NCI-H2081 (cell line): ENCODE measurements around the gene RPL18A.

Source experiments
- DNase-seq, 2 experiments: peaks; one replicate each; lab custom pipeline; 2025; lab: John Stamatoyannopoulos, UW

RPL18A gene

GRCh38 chr19:17859533-17860330, at the start of gene RPL18A:
Gene RPL18A (plus strand): TSS chr19:17859910. CDS start chr19:17859957, 47 bp downstream.
- peak; percentile 98 to 99 for DNase-seq

GRCh38 chr19:17811103-17811502, 48.6 kb upstream of the RPL18A start:
- no peak for DNase-seq

GRCh38 chr19:17811681-17812080, 48.0 kb upstream of the RPL18A start:
- DNase-seq: no peak

GRCh38 chr19:17812099-17812498, 47.6 kb upstream of the RPL18A start:
- DNase-seq: no peak

GRCh38 chr19:17817668-17818363, 41.9 kb upstream of the RPL18A start:
- DNase-seq: no peak

- DNase-seq: no peak
Observed at GRCh38 chr19:17821190-17821589, 38.5 kb upstream of the RPL18A start, which contains the start of gene INSL3. Gene INSL3 (minus strand): TSS chr19:17821519. CDS start chr19:17821506, 13 bp downstream.

GRCh38 chr19:17824339-17824738, 35.4 kb upstream of the RPL18A start:
- no peak for DNase-seq

- no peak for DNase-seq
Observed at GRCh38 chr19:17826508-17827056, 33.1 kb upstream of the RPL18A start.

- peak; percentile 51 to 57 for DNase-seq
Observed at GRCh38 chr19:17829855-17830566, 29.7 kb upstream of the RPL18A start.

GRCh38 chr19:17830567-17831418, 28.9 kb upstream of the RPL18A start:
- DNase-seq: peak; percentile 29 to 74

GRCh38 chr19:17831419-17831888, 28.3 kb upstream of the RPL18A start:
- DNase-seq: no peak

- no peak for DNase-seq
Observed at GRCh38 chr19:17832443-17833208, 27.1 kb upstream of the RPL18A start.

GRCh38 chr19:17834350-17835181, 25.1 kb upstream of the RPL18A start:
- no peak for DNase-seq

- DNase-seq: no peak
Observed at GRCh38 chr19:17835182-17836006, 24.3 kb upstream of the RPL18A start.

- no peak for DNase-seq
Observed at GRCh38 chr19:17836530-17836929, 23.2 kb upstream of the RPL18A start.

- no peak for DNase-seq
Observed at GRCh38 chr19:17837972-17838371, 21.7 kb upstream of the RPL18A start.

GRCh38 chr19:17840019-17840418, 19.7 kb upstream of the RPL18A start:
- no peak for DNase-seq

GRCh38 chr19:17841371-17841809, 18.3 kb upstream of the RPL18A start:
- DNase-seq: no peak
